ENCODE results near the gene ZFAND6.

- TF ChIP-seq ELF4 (IDR thresholded peaks at IDR 0.05), result no peak
- TF ChIP-seq FOXA1 (IDR thresholded peaks at IDR 0.05), result no peak
- TF ChIP-seq FOXM1 (IDR thresholded peaks at IDR 0.05; ENCODE audit: borderline replicate concordance), result no peak
- TF ChIP-seq SP1 (IDR thresholded peaks at IDR 0.05), result no peak
- no peak for TF ChIP-seq TARDBP (IDR thresholded peaks at IDR 0.05)
- no peak for TF ChIP-seq NFRKB (IDR thresholded peaks at IDR 0.05)
- no peak for TF ChIP-seq BHLHE40 (IDR thresholded peaks at IDR 0.05; ENCODE audit: borderline replicate concordance)
- TF ChIP-seq ZNF384 (IDR thresholded peaks at IDR 0.05), result no peak
Observed at GRCh38 chr15:80172401-80172800, 112.9 kb downstream of the ZFAND6 start.

Measured in HEK293T (cell line).